WTC11 (cell line): Measurements from ENCODE around the gene SLC25A21. TPM values are rescaled to one million over a fixed set of nuclear protein-coding genes. Genes with fewer than 3 reads are reported as not detected.

ENCODE experiments used
- ATAC-seq: fragments of 200-7000 bp; cut with Tn5 transposase; 2 replicates; pipeline ENCODE4 v1.10.0; 2021; ENCODE audit warnings: mild to moderate bottlenecking, moderate library complexity
- CTCF ChIA-PET: fragments of 300-600 bp; sonication (Branson Sonifier 250); formaldehyde crosslinking; loops from one replicate; lab custom pipeline; 2021; ENCODE audit warnings: antibody characterized with exemption; lab: Charles Lee
- POLR2A ChIA-PET: fragments of 350-600 bp; sonication (Branson Sonifier 250); formaldehyde crosslinking; loops from one replicate; lab custom pipeline; 2021; ENCODE audit warnings: antibody characterized with exemption; lab: Charles Lee
- DNase-seq: peaks from one replicate; pipeline ENCODE4 v3.0.0; 2021; ENCODE audit warnings: low spot score
- H3K27ac Mint-ChIP-seq: 2 replicates; pipeline ENCODE4 v1.8.0; 2021; ENCODE audit warnings: mixed read lengths
- H3K27me3 Mint-ChIP-seq: 2 replicates; pipeline ENCODE4 v1.8.0; 2021; ENCODE audit warnings: low read depth, mild to moderate bottlenecking, moderate library complexity, mixed read lengths
- H3K36me3 Mint-ChIP-seq: 2 replicates; pipeline ENCODE4 v1.8.0; 2021; ENCODE audit warnings: mixed read lengths
- H3K4me1 Mint-ChIP-seq: 2 replicates; pipeline ENCODE4 v1.8.0; 2022; ENCODE audit warnings: mixed read lengths
- H3K4me3 Mint-ChIP-seq: 2 replicates; pipeline ENCODE4 v1.8.0; 2021; ENCODE audit warnings: mild to moderate bottlenecking, moderate library complexity, mixed read lengths
- H3K9me3 Mint-ChIP-seq: 2 replicates; pipeline ENCODE4 v1.8.0; 2021; ENCODE audit warnings: mixed read lengths
- ATF1 ChIP-seq: sonication (generic); formaldehyde crosslinking; IDR thresholded peaks from 2 replicates; pipeline ENCODE4 v1.8.1; 2023; ENCODE audit warnings: mild to moderate bottlenecking, moderate library complexity, missing genetic modification reagents
- CBFB ChIP-seq: sonication (generic); formaldehyde crosslinking; IDR thresholded peaks from 2 replicates; pipeline ENCODE4 v1.8.1; 2022; ENCODE audit warnings: mild to moderate bottlenecking, low read depth, missing genetic modification reagents
- CREM ChIP-seq: sonication (generic); formaldehyde crosslinking; IDR thresholded peaks from 2 replicates; pipeline ENCODE4 v1.8.1; 2022; ENCODE audit warnings: mild to moderate bottlenecking, missing genetic modification reagents, moderate library complexity
- ELF4 ChIP-seq: sonication (generic); formaldehyde crosslinking; IDR thresholded peaks from 2 replicates; pipeline ENCODE4 v1.8.1; 2022; ENCODE audit warnings: low read depth, mild to moderate bottlenecking, moderate library complexity, missing genetic modification reagents
- ESRRA ChIP-seq: sonication (generic); formaldehyde crosslinking; IDR thresholded peaks from 2 replicates; pipeline ENCODE4 v1.8.1; 2022; ENCODE audit warnings: mild to moderate bottlenecking, missing genetic modification reagents, borderline replicate concordance
- NFATC4 ChIP-seq: fragments of 250-450 bp; sonication (Bioruptor Pico); IDR thresholded peaks from 2 replicates; pipeline ENCODE4 v1.9.0; 2021; ENCODE audit warnings: mild to moderate bottlenecking
- NFYB ChIP-seq: sonication (generic); formaldehyde crosslinking; conservative IDR thresholded peaks from 2 replicates; pipeline ENCODE4 v1.8.0; 2022; ENCODE audit warnings: low read depth, missing genetic modification reagents
- NR2C2 ChIP-seq: sonication (generic); formaldehyde crosslinking; IDR thresholded peaks from 2 replicates; pipeline ENCODE4 v1.8.0; 2022; ENCODE audit warnings: mild to moderate bottlenecking, missing genetic modification reagents
- NR3C1 ChIP-seq: sonication (generic); formaldehyde crosslinking; conservative IDR thresholded peaks from 2 replicates; pipeline ENCODE4 v1.8.1; 2023; ENCODE audit warnings: low read depth, mild to moderate bottlenecking, missing genetic modification reagents
- RELA ChIP-seq: sonication (generic); formaldehyde crosslinking; IDR thresholded peaks from 2 replicates; pipeline ENCODE4 v1.8.1; 2022; ENCODE audit warnings: missing genetic modification reagents, mild to moderate bottlenecking, borderline replicate concordance
- SMAD4 ChIP-seq: sonication (generic); formaldehyde crosslinking; IDR thresholded peaks from 2 replicates; pipeline ENCODE4 v1.8.0; 2022; ENCODE audit warnings: mild to moderate bottlenecking, missing genetic modification reagents
- SP1 ChIP-seq: sonication (generic); formaldehyde crosslinking; conservative IDR thresholded peaks from 2 replicates; pipeline ENCODE4 v1.8.1; 2022; ENCODE audit warnings: missing genetic modification reagents
- TCF7 ChIP-seq: sonication (generic); formaldehyde crosslinking; IDR thresholded peaks from 2 replicates; pipeline ENCODE4 v1.8.0; 2022; ENCODE audit warnings: mild to moderate bottlenecking, low read depth, missing genetic modification reagents, moderate library complexity
- TEAD1 ChIP-seq: sonication (generic); formaldehyde crosslinking; IDR thresholded peaks from 2 replicates; pipeline ENCODE4 v1.8.0; 2022; ENCODE audit warnings: mild to moderate bottlenecking, missing genetic modification reagents
- ZNF138 ChIP-seq: sonication (generic); formaldehyde crosslinking; conservative IDR thresholded peaks from 2 replicates; pipeline ENCODE4 v1.8.1; 2022; ENCODE audit warnings: mild to moderate bottlenecking, moderate library complexity, missing genetic modification reagents
- ZNF219 ChIP-seq: sonication (generic); formaldehyde crosslinking; IDR thresholded peaks from 2 replicates; pipeline ENCODE4 v1.8.0; 2023; ENCODE audit warnings: missing genetic modification reagents, mild to moderate bottlenecking, borderline replicate concordance
- ZNF423 ChIP-seq: fragments of 250-450 bp; sonication (Bioruptor Pico); IDR thresholded peaks from 2 replicates; pipeline ENCODE4 v2.1.2; 2022; ENCODE audit warnings: mild to moderate bottlenecking, moderate library complexity
- total RNA-seq: library from RNA; stranded (reverse); gene quantifications from 3 replicates; pipeline ENCODE4 v1.2.3, GENCODE V29; 2021
- TF ChIP-seq, protein P1 (sequence below): fragments of 250-450 bp; sonication (Bioruptor Pico); IDR thresholded peaks from 2 replicates; pipeline ENCODE4 v1.9.0; 2021; ENCODE audit warnings: mild to moderate bottlenecking, borderline replicate concordance
- TF ChIP-seq, protein P2 (sequence below): sonication (generic); formaldehyde crosslinking; IDR thresholded peaks from 2 replicates; pipeline ENCODE4 v1.8.1; 2022; ENCODE audit warnings: mild to moderate bottlenecking, missing genetic modification reagents, moderate library complexity, borderline replicate concordance

SLC25A21 gene
- total RNA-seq, 1 experiment from 2014 or later, result 8.2 TPM

DNA sequence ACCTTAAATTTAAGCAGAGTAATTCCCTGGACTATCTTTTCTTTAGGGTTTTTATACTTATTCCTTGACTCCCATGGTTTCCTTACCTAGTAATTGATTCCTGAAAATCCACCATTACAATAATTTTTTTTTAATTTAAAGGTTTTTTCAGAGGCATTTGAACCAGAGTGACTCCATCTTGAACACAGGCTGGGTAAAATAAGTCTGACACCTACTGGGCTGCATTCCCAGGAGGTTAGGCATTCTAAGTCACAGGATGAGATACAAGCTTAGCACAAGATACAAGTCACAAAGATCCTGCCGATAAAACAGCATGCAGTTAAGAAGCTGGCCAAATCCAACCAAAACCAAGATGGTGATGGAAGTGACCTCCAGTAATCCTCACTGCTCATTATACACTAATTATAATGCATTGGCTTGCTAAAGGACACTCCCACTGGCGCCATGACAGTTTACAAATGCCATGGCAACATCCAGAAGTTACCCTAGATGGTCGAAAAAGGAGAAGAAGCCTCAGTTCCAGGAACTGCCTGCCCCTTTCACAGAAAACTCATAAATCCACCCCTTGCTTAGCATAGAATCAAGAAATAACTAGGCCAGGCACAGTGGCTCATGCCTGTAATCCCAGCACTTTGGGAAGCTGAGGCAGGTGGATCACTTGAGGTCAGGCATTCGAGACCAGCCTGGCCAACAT, 53.6 kb downstream of the SLC25A21 start:
- DNase-seq (no peak), ATAC-seq (no peak)
- ChIA-PET POLR2A (no interaction called here), CTCF (interaction anchor here (1.0 to 3.1 kb wide), 3 partner anchors 31 to 177 kb away, joined by 3 to 21 read pairs (median 15); no protein-coding TSS in a partner anchor)
- Mint-ChIP-seq H3K4me3 (no peak overlapping the region), H3K4me1 (peaks cover 21% of the 10 kb centered on the region), H3K36me3 (peaks cover 15% of the 10 kb centered on the region), H3K27me3 (no peaks in the 10 kb centered on the region), H3K9me3 (peaks cover 9% of the 10 kb centered on the region), H3K27ac (no peak overlapping the region)
- TF ChIP-seq SP1 (no peak), RELA (no peak), NR2C2 (CRISPR knock-in tag) (no peak)
- TF ChIP-seq, protein P1, sequence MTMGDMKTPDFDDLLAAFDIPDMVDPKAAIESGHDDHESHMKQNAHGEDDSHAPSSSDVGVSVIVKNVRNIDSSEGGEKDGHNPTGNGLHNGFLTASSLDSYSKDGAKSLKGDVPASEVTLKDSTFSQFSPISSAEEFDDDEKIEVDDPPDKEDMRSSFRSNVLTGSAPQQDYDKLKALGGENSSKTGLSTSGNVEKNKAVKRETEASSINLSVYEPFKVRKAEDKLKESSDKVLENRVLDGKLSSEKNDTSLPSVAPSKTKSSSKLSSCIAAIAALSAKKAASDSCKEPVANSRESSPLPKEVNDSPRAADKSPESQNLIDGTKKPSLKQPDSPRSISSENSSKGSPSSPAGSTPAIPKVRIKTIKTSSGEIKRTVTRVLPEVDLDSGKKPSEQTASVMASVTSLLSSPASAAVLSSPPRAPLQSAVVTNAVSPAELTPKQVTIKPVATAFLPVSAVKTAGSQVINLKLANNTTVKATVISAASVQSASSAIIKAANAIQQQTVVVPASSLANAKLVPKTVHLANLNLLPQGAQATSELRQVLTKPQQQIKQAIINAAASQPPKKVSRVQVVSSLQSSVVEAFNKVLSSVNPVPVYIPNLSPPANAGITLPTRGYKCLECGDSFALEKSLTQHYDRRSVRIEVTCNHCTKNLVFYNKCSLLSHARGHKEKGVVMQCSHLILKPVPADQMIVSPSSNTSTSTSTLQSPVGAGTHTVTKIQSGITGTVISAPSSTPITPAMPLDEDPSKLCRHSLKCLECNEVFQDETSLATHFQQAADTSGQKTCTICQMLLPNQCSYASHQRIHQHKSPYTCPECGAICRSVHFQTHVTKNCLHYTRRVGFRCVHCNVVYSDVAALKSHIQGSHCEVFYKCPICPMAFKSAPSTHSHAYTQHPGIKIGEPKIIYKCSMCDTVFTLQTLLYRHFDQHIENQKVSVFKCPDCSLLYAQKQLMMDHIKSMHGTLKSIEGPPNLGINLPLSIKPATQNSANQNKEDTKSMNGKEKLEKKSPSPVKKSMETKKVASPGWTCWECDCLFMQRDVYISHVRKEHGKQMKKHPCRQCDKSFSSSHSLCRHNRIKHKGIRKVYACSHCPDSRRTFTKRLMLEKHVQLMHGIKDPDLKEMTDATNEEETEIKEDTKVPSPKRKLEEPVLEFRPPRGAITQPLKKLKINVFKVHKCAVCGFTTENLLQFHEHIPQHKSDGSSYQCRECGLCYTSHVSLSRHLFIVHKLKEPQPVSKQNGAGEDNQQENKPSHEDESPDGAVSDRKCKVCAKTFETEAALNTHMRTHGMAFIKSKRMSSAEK (CRISPR knock-in tag), result no peak

DNA sequence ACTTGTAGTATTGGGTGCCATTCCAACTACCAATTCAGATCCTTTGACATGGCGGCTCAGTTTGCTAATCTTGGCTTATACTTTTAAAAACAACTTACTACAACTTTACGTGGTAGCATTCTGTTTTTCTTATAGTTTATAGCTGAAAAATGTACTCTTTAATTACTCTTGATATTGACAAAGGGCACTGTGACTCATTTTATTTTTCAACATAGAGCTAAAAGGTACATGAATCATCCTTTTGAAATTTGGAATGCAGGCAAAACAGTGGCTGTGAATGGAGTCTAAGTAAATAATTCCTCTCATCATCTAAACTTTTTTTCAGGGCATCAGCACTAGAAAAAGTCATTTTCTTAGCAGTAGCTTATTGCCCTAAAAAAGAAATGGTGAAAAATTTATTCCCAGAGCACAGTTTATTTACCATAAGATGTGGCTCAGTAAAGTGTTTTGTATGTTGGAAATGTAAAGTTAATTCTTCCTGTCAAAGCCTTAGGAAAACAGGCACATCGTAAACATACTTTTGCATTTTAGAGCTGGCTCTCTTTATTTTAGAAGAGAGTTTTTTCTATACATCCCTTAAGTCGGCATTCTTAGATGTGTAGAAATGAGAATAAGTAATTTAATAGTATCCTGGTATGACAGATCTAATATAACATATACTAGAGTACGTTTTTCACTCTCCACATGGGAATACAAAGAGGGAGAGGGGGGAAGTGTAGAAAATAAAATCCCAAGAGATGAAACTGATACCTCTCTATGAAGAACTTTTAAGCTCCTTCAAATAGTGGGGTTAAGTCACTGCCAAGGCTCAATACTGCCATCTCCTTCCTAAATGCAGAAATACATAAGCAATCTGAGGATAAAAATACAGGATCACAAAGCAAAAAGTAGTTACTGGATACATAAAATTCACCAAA, 55.2 kb downstream of the SLC25A21 start:
- H3K27ac Mint-ChIP-seq, result no peak overlapping the region
- ATAC-seq, result peak; percentile 46; the same call in 1 of the 2 replicates
- CTCF ChIA-PET, result interaction anchor here (0.7 to 3.1 kb wide), 16 partner anchors 14 to 564 kb away, joined by 3 to 21 read pairs (median 4); no protein-coding TSS in a partner anchor
- H3K9me3 Mint-ChIP-seq, result peaks cover 9% of the 10 kb centered on the region
- POLR2A ChIA-PET, result no interaction called here
- H3K36me3 Mint-ChIP-seq, result peaks cover 15% of the 10 kb centered on the region
- no peak overlapping the region for H3K4me3 Mint-ChIP-seq
- TF ChIP-seq NFYB, result no peak
- TF ChIP-seq ZNF138 (CRISPR knock-in tag), result no peak
- no peak for TF ChIP-seq SMAD4 (CRISPR knock-in tag)
- TF ChIP-seq ESRRA (CRISPR knock-in tag), result no peak
- TF ChIP-seq TCF7 (CRISPR knock-in tag), result no peak
- no peak for TF ChIP-seq ELF4 (CRISPR knock-in tag)
- no peak for TF ChIP-seq ZNF423
- no peak for DNase-seq
- peaks cover 18% of the 10 kb centered on the region for H3K4me1 Mint-ChIP-seq
- H3K27me3 Mint-ChIP-seq, result no peaks in the 10 kb centered on the region

DNA sequence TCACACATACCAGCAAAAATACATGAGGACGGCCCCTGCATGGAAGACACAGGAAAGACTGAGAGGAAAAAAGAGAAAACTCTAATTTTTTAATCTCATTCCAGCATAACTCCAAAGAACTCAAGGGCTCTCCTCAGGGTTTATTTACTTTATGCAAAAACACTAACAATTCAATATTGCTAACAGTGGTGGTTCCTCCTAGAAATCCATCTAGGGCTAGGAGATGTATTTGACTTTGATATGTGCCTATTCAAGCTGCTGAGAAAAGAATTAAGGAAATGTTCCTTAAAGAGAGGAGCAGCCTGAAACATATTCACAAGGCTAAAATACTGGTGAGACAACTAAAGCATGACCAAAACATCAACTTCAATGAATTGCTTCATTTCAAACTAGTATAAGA, 57.0 kb downstream of the SLC25A21 start:
- DNase-seq (no peak), ATAC-seq (no peak)
- Mint-ChIP-seq H3K4me1 (peaks cover 18% of the 10 kb centered on the region), H3K9me3 (peaks cover 6% of the 10 kb centered on the region), H3K27me3 (no peaks in the 10 kb centered on the region), H3K27ac (no peak overlapping the region), H3K36me3 (peaks cover 15% of the 10 kb centered on the region), H3K4me3 (no peak overlapping the region)
- CTCF ChIA-PET, result interaction anchor here (0.9 to 2.5 kb wide), 2 partner anchors 10 to 467 kb away, joined by 3 to 7 read pairs; no protein-coding TSS in a partner anchor
- TF ChIP-seq, protein P2, sequence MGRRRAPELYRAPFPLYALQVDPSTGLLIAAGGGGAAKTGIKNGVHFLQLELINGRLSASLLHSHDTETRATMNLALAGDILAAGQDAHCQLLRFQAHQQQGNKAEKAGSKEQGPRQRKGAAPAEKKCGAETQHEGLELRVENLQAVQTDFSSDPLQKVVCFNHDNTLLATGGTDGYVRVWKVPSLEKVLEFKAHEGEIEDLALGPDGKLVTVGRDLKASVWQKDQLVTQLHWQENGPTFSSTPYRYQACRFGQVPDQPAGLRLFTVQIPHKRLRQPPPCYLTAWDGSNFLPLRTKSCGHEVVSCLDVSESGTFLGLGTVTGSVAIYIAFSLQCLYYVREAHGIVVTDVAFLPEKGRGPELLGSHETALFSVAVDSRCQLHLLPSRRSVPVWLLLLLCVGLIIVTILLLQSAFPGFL, result no peak
- no peak for TF ChIP-seq TEAD1 (CRISPR knock-in tag)
- TF ChIP-seq ZNF423, result no peak
- no peak for TF ChIP-seq CREM (CRISPR knock-in tag)
- TF ChIP-seq NFATC4 (CRISPR knock-in tag), result no peak
- TF ChIP-seq CBFB, result no peak
- TF ChIP-seq ZNF219 (CRISPR knock-in tag), result no peak
- TF ChIP-seq NR3C1, result no peak
- no peak for TF ChIP-seq ATF1
- TF ChIP-seq, all 79 proteins: peak for 0
- POLR2A ChIA-PET, result no interaction called here
